Erythroblast (primary cell): ENCODE measurements around the gene PIWIL4.
"Not testable (repeated sequence)": the region's sequence is repeated elsewhere in the genome, so short reads cannot be mapped to it uniquely, and the experiment has no call there.

Source experiments
- DNase-seq, 2 experiments: peaks; one replicate each; lab custom pipeline; 2025; lab: John Stamatoyannopoulos, UW
- GATA1 ChIP-seq: IDR thresholded peaks from 2 replicates; pipeline ENCODE4 v1.6.1; 2011; ENCODE audit warnings: low read depth, mild to moderate bottlenecking, control low read depth, low read length, moderate library complexity
- POLR2A ChIP-seq: IDR thresholded peaks from 2 replicates; pipeline ENCODE4 v1.6.1; 2011; ENCODE audit warnings: mild to moderate bottlenecking, low read length

Gene PIWIL4

GRCh38 chr11:94623120-94623735 lies 56.1 kb downstream of the PIWIL4 start:
- peak; percentile 74 to 78 for DNase-seq
- TF ChIP-seq POLR2A (no peak), GATA1 (no peak)

GRCh38 chr11:94625422-94625821 lies 58.3 kb downstream of the PIWIL4 start:
- DNase-seq: peak; percentile 69 to 78

- DNase-seq: peak in 1 of 2 experiments; percentile 5
Observed at GRCh38 chr11:94627003-94627560, 59.9 kb downstream of the PIWIL4 start.

GRCh38 chr11:94629741-94630140 lies 62.6 kb downstream of the PIWIL4 start:
- TF ChIP-seq POLR2A (no peak), GATA1 (no peak)
- no peak for DNase-seq

- TF ChIP-seq POLR2A (no peak), GATA1 (no peak)
- no peak for DNase-seq
Observed at GRCh38 chr11:94630221-94630620, 63.1 kb downstream of the PIWIL4 start.

DNA sequence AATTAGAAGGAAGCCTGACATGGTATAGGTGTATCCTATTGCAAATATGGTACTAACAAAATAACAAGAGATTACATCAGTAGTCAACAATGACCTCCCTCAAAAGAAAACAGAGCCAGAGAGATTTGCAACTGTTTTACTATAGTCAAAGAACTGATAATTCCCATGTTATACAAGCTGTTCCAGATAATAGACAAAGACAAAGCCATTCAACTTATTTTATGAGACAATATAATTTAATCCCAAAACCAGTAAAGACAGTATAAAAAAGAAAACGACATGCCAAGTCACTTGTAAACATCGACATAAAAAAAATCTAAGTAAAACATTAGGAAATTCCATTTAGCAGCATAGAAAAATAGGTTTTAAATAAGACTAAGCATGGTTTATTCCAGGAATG lies 65.2 kb downstream of the PIWIL4 start:
- TF ChIP-seq GATA1: no peak
- no peak for TF ChIP-seq POLR2A
- DNase-seq: no peak

DNA sequence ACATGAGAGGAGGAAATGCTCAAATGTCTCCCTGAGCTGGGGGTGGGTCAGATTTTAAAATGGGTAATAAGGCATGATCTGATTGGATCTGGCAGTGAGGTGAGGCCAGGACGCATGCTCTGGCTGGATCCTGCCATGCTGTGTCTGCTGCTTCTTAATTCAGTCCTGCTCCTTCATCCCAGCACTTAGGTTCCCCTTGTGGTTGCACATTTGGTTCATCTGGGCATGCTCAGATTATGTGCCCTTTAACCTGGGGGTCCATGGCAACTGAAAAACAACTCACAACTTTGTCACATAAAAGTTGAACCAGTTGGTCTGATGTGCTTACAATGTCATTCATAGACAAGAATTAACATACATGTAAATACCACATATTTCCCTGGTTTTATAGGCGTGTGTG lies 67.9 kb downstream of the PIWIL4 start:
- DNase-seq: peak in 1 of 2 experiments; percentile 15
- TF ChIP-seq GATA1: no peak
- TF ChIP-seq POLR2A: no peak

DNA sequence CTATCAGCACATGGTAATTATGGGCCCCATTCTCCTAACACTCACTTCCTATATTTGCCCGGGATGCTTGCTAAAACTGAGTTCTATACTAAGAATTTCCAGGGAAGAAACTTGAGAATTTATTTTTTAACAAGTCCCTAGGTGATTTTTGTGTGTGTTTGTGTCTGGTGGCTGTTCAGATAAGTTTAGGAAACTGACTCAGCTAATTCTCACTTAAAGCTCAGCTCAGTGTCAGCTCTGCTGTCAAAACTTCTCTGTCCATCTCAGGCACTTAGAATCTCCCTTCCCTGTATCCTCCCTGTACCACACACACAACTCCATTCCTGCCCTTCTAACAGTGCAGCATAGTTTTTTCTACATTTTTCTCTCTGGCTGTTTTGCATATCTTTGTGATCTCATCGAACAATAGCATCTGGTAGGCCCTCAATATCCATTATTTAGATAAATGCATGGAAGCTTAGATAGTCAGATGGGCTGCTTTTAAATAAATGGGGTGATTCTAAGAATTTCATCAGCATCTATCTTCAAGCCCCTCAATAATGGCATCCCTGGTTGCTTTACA lies 69.3 kb downstream of the PIWIL4 start:
- TF ChIP-seq GATA1: no peak
- TF ChIP-seq POLR2A: no peak
- peak; percentile 12 to 31 for DNase-seq

DNA sequence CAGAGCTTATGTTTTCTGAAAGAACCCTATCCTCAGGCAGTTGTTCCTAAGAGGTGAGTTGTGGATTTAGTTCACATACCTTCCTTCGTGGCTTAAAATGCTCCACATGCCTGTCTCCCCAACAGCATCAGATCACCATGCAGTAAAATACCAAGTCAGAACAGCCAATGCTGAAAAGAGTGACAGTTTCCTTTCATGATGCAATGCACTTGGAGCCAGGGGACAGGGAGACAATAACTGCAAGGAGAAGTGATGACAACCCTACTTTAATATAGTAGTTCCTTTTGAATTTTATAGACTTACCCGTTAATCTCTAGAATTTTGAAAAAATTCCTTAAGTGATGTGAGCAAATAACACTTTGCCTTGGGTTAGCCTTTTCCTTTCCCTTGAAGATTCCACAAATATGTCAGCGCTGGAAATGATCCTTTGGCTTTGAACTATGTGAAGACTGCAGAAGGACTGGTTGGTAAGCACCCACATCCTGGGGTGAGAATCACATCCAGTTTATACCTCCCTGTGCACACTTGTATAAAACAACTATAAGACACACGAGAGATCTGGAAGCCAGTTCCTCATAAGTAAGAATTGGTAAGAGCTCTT lies 71.2 kb downstream of the PIWIL4 start:
- TF ChIP-seq POLR2A: no peak
- TF ChIP-seq GATA1: no peak
- DNase-seq: no peak

DNA sequence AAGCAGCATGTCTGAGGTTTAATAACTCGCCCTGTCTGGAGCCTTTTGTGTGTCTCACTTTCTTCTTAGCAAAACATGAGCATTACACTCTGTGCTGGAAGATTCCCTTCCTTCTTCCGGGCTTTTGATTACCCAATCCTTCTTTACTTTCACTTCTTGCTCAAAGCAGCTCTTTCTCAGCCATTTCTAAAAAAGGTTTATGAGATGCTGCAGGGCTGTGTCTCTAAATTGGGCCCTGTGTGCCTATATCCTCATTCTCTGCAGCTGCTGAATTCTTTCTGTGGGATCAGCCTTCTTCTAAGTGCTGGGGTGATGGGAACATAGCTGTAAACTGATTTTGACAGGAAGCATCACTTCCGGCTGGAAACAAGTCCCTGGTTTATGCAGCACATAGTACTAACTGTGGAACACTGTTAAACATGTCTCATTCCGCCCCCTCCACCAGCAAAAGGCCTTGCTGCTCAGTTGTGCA lies 71.8 kb downstream of the PIWIL4 start:
- TF ChIP-seq POLR2A: no peak
- TF ChIP-seq GATA1: no peak
- no peak for DNase-seq

DNA sequence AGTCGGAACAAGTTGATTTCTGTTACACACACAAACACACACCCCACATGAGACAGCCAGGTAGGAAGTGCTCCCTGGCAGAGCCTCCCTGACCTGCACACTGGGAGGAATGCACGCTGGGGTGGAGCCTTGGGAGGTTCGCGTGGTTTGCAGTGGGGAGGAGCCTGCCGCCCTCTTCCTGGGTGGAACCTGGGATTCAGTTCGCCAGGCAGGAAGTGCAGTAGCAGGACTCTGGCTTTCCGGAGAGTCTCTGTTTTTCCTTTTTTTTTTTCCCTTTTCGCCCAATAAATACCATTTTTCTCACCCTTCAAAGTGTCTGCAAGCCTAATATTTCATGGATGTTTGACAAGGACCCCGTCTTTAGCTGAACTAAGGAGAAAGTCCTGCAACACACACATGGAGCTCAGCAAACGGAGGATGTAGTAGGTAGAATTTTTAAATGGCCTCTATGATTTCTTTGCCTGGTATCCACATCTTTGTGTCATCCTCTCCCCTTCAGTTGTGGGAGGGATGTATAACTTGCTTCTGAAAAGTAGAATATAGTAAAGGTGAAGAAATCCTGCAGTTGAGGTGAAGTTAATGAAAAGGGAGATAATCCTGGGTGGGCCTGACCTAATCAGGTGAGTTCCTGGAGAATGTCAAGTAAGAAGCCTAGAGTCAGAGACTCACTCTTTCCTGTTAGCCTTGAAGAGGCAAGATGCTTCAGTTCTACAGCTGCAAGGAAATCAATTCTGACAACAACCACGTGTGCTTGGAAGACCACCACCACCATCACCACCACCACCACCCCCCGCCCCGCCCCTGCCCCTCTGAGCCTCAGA lies 72.9 kb downstream of the PIWIL4 start:
- DNase-seq: no peak
- TF ChIP-seq POLR2A (no peak), GATA1 (no peak)

- TF ChIP-seq GATA1 (no peak), POLR2A (no peak)
- no peak for DNase-seq
Observed at GRCh38 chr11:94641167-94641761, 74.1 kb downstream of the PIWIL4 start.

- DNase-seq: not testable (repeated sequence)
Observed at GRCh38 chr11:94643186-94643585, 76.0 kb downstream of the PIWIL4 start.
